C1 segment of cervical spinal cord (tissue), 14 donors: ENCODE data around the gene SHPK.

Experiments
- DNase-seq, 14 donors: peaks; one replicate each; lab custom pipeline; 2025; lab: John Stamatoyannopoulos, UW

Gene SHPK

GRCh38 chr17:3627769-3628167 lies 8.3 kb downstream of the SHPK start:
- no peak for DNase-seq

DNA sequence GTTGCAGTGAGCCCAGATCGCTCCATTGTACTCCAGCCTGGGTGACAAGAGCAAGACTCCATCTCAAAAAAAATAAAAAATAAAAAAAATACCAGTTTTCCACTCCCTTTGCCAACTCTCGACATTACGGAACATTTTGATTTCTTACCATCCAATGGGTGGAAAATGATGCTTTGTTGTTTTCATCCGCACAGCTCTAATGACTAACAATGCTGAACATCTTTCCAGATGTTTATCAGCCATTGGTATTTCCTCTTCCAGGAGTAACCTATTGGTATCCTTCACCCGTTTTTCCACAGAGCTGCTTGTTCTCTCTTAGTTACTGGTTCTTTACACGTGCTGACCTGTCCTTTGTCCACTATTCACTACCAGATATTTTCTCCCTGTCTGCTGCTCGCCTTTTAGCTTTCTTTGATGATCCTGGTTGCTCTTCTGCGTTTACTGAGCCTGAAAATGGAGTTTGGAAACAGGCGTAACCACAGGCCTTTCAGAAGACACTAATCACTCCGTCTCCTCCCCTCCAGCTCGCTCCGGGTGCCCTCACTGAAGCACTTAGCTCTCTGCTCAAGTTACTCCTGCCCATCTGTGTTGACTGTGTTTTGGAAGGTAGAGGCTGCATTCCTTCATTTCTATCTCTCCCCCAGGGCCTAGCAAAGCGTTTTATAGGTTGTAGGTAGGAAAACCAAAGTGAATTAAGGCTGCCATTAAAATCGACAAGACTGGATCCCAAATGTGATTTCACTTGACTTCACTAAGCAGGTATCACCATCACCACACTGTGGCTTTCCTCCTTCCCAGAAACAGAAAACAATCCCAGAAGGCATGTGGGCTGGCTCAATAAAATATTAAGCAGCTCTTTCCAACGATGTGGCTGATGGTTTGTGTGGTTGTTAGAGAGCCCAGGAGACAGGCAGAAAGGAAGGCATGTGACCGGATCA lies 8.9 kb downstream of the SHPK start:
- DNase-seq = no peak

DNA sequence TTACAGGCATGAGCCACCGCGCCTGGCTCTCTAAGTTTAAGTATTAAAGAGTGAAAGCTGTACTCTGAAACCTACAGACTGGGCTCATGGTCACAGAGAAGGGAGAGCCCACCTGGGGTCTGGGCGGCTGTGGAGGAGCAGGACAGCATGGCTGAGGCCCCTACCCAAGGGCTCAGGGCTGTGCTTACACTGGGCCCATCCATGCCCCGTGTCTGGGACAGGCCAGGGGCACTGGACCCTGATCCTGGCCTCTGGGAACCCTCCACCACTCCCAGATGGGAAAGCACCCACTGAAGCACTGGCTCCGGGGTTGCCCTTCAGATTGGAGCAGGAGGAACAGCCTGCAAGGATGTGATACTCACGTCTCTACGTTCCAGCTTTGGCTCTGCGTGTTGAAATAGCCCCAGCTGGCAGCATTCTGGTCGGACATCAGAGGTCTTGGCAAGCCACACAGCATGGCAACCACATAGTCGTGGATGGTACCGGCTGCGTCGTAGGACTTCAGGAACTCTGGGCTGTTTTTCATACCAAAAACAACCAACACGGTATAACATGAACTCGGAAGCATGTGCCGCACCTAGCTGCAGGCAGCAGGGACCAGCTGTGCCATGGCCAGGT lies 13.0 kb downstream of the SHPK start:
- no peak for DNase-seq

- no peak for DNase-seq
These were observed 14.8 kb downstream of the SHPK start for GRCh38 chr17:3621146-3621720.

- DNase-seq = no peak
These were observed 20.7 kb downstream of the SHPK start for GRCh38 chr17:3615160-3615870.

- DNase-seq = no peak
These were observed 22.9 kb downstream of the SHPK start for GRCh38 chr17:3613124-3613523.

DNA sequence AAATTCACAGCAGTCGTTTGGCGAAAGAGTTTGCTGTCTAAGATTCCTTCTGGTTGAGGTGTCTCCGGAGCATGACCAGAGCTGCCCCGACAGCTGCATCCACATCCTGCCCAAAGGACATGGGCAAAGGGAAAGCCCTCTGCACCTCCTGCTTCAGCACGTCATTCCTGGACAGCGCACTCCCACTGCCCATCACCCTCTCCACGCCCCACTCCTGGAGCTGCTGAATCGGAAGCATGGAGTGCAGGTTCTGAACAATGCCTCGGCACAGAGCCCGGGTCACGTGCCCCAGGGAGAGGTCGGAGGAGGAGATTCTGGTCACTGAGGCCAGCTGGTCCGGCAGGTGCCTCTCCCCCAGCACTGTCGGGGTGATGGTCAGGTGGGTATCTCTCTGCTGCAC lies 25.5 kb downstream of the SHPK start:
- no peak for DNase-seq

DNA sequence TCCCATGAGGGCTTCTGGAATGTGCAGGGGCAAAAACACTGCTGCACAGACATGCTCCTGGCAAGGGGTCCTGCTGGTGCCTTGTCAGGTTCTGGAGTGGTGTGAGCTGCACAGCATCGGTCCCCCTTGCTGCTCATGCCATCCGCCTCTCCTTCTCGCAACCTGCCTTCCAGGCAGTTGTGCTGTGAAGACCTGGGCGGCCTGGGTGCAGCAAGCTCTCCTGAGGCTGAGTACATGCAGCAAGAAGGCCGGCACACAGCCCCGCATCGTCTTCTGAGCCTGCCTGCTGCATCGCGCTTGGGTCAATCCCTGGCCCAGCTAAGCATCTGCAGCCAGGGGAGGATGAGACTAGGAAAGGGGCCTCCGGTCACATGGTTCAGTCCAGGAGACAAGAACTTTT lies 26.4 kb downstream of the SHPK start:
- DNase-seq = no peak

- no peak for DNase-seq
These were observed 32.2 kb downstream of the SHPK start for GRCh38 chr17:3603870-3604259.

DNA sequence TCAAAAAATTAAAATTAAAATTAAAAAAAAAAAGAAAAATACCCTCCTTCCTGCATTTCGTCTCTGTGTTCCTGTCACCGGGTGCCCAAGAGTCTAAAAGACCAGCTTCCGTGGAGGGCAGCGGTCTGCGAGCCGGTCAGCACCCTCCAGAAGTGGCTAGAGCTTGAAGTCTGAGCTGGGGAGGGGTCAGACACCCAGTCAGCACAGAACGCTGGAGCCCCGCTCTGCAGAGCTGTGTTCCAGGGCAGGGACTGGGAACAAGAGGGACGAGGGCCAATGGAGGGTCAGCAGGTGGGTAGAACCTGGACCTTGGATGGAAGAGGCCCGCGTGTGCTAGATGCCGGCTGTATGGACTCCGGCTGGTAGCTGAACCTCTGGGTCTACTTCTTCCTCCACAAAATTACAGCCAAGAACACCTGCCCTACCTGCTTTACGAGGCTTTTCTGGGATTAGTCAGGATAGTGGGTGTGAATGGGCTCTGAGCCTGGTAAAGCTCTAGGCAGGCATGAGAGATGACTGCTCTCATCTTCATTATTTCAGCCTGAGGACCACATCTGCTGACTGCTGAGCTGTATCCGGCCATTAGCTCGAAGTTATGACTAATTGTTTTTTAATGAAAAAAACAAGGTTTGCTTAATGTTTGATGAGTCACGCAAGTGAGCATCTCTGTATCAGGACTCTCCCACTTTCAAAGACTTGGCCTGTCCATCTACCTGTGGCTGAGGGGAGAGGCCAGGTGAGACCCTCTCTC lies 32.8 kb downstream of the SHPK start:
- DNase-seq = no peak

GRCh38 chr17:3602499-3602898 lies 33.6 kb downstream of the SHPK start:
- DNase-seq = no peak

DNA sequence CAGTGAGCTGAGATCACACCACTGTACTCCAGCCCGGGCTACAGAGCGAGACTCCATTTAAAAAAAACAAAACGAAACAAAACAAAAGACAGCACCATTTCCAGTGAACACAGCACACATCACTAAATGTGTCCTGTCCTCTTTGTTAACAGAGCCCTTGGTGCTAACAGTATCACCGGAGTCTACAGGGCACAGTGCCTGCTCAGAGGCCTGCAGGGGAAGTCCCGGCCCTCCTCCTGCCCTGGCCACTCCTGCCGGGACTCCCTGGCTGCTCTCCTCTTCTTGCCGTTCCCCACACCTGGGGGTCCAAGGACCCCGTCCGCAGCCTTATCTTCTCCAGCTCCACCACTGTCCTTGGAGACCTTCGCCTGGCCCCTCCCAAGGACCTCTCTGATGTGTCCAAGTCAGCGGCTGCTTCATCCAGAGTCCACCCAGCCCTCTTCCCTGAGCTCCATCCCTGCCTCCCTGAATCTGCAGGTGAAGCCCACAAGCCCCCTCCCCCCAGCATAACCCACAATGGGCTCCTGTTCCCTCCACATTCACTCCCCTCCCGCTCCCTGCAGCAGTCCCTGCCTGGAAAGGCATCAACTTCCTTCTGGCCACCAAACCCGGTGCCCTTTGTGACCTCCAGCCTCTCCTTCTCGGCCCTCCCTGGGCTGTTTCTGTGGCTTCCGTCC lies 35.4 kb downstream of the SHPK start:
- no peak for DNase-seq

GRCh38 chr17:3598078-3598477 lies 38.0 kb downstream of the SHPK start:
- no peak for DNase-seq

- DNase-seq = no peak
These were observed 39.1 kb downstream of the SHPK start for GRCh38 chr17:3596804-3597464.

DNA sequence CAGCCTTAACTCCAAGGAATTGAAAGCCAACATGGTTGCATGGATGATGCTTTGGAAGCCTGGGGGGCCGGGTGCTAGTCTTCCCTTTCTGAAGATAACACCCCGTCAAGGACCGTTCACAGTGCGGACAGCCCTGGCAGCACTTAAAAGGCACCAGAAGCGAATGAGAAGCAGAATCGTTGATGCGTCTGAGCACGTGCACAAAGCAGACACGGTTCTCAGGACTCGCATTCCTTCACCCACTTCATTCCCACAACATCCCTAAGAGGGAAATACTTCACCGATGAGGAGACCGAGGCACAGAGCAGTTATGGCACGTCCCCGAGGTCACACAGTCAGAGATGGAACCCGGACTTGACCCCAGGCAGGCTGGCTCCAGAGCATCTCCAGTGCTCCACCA lies 41.1 kb downstream of the SHPK start:
- no peak for DNase-seq

GRCh38 chr17:3594051-3594800 lies 41.8 kb downstream of the SHPK start:
- DNase-seq = peak in 10 of 14 donors; percentile 3 to 70 (median 16)

- DNase-seq = no peak
These were observed 42.7 kb downstream of the SHPK start for GRCh38 chr17:3593384-3593783.

DNA sequence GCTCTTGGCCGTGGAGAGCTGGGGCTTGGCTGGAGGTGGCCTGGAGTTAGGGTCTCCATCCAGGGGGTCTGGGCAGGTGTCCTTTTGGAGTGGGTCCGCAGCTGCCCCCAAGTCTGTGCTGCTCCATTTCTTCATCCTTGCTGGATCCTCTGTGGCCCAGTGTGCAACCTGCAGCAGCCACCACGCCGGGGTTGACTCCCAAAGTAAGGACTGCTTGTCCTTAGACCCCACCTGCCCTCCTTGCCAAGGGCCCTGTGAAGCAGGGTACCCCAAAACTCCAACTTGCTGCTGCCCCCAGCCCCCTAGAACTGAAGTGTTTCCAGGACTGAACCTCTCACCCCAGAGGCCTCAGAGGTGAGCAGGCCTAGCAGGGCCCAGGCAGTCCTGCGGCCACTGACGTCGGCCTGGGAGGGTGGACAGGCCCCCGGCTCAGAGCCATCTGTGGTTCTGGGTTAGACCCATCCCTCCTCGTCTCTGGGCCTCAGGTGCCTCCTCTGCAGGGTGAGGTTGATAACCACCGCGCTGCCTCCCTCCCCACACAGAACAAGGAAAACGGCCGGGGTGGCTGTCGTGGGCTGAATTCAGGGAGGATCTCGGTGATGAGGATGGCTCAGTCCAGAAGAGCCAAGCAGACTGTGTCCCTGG lies 43.7 kb downstream of the SHPK start:
- DNase-seq = no peak

DNA sequence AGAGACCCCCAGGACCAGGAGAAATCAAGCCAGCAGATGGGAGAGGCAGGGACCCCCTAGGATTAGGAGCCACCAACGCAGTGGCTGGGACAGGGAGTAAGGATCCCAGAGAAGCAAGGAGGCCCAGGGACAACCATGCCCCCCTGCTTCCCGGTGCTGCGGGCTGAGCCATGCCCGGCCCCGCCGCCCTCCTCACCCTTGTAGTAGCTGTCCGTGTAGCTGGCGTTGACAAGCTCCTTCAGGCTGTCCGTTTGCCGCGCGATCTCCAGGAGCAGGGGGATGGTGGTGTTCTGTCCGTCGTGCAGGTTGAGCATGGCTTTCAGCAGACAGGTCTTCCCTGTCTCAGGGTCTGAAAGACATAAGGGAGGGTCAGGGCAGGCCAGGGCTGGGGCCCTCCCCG lies 45.3 kb downstream of the SHPK start:
- DNase-seq = no peak
